ENCODE measurements around the gene TM2D3.

DNA sequence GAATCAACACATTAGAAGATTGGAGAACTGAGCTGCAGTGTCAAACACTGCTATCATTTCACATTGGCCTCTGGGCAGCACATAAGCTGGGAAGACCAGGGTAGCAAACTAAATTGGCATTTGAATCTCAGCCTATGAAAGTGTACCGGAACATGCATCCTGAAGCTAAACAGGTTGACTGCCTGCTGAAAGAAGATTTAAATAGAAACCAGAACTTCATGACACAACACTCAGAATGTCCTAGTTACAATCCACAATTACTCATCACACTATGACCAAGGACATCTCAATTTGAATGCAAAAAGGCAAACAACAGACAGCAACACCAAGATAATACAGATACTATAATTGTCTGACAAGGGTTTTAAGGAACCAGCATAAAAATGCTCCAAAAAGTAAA is 26.2 kb downstream of the TM2D3 start:
- TF ChIP-seq, protein P1, sequence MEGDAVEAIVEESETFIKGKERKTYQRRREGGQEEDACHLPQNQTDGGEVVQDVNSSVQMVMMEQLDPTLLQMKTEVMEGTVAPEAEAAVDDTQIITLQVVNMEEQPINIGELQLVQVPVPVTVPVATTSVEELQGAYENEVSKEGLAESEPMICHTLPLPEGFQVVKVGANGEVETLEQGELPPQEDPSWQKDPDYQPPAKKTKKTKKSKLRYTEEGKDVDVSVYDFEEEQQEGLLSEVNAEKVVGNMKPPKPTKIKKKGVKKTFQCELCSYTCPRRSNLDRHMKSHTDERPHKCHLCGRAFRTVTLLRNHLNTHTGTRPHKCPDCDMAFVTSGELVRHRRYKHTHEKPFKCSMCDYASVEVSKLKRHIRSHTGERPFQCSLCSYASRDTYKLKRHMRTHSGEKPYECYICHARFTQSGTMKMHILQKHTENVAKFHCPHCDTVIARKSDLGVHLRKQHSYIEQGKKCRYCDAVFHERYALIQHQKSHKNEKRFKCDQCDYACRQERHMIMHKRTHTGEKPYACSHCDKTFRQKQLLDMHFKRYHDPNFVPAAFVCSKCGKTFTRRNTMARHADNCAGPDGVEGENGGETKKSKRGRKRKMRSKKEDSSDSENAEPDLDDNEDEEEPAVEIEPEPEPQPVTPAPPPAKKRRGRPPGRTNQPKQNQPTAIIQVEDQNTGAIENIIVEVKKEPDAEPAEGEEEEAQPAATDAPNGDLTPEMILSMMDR (IDR thresholded peaks at IDR 0.05; ENCODE audit: low read depth, low read length), result no peak
- no peak for TF ChIP-seq EZH2phosphoT487 (IDR thresholded peaks at IDR 0.05; ENCODE audit: low read depth)
